OCI-LY3 (cell line): ENCODE measurements around the gene CLPTM1L.

ENCODE experiments used
- H2AFZ ChIP-seq: fragments of 200-600, 300-600 bp; shearing (Covaris generic); 2 replicates; pipeline ENCODE4 v1.6.0; 2014; ENCODE audit warnings: antibody characterized with exemption, low read depth, low read length
- H3K27ac ChIP-seq: fragments of 200-600, 300-600 bp; sonication (generic); 2 replicates; pipeline ENCODE4 v1.5.1; 2014; ENCODE audit warnings: mild to moderate bottlenecking, low read length, moderate library complexity, mixed read lengths
- H3K27me3 ChIP-seq: fragments of 200-600, 300-600 bp; sonication (generic); 2 replicates; pipeline ENCODE4 v1.6.1; 2014; ENCODE audit warnings: low read depth, low read length, mixed read lengths
- H3K36me3 ChIP-seq: fragments of 200-600, 300-600 bp; sonication (generic); replicated peaks from 2 replicates; pipeline ENCODE3; 2014; ENCODE audit warnings: low read depth, low read length, mixed read lengths
- H3K4me1 ChIP-seq: fragments of 300-600, 200-600 bp; sonication (generic); 2 replicates; pipeline ENCODE4 v1.6.1; 2014; ENCODE audit warnings: low read length, mixed read lengths
- H3K4me2 ChIP-seq: fragments of 200-600, 300-600 bp; sonication (generic); 2 replicates; pipeline ENCODE4 v1.6.1; 2014; ENCODE audit warnings: low read length, mixed read lengths
- H3K4me3 ChIP-seq: fragments of 300-600, 200-600 bp; sonication (generic); 2 replicates; pipeline ENCODE4 v1.5.1; 2014; ENCODE audit warnings: antibody characterized with exemption, mild to moderate bottlenecking, low read length, moderate library complexity
- H3K79me2 ChIP-seq: fragments of 300-600, 200-600 bp; shearing (Covaris generic); 2 replicates; pipeline ENCODE4 v1.6.1; 2014; ENCODE audit warnings: mild to moderate bottlenecking, low read length, mixed read lengths
- H3K9ac ChIP-seq: fragments of 300-600, 200-600 bp; shearing (Covaris generic); 2 replicates; pipeline ENCODE4 v1.6.0; 2014; ENCODE audit warnings: mild to moderate bottlenecking, low read length, moderate library complexity
- H3K9me3 ChIP-seq: fragments of 200-600, 300-600 bp; shearing (Covaris generic); 2 replicates; pipeline ENCODE4 v1.6.1; 2014; ENCODE audit warnings: low read length, mixed read lengths; ENCODE audit not compliant: insufficient read depth
- H4K20me1 ChIP-seq: fragments of 200-600, 300-600 bp; sonication (generic); 2 replicates; pipeline ENCODE4 v1.6.1; 2016; ENCODE audit warnings: low read length, mixed read lengths; ENCODE audit not compliant: insufficient read depth
- CTCF ChIP-seq: fragments of 200-600, 300-600 bp; sonication (generic); IDR thresholded peaks from 2 replicates; pipeline ENCODE4 v1.5.1; 2014; ENCODE audit warnings: antibody characterized with exemption, low read length, low read depth
- EZH2phosphoT487 ChIP-seq: fragments of 200-600 bp; shearing (Covaris generic); IDR thresholded peaks from 2 replicates; pipeline ENCODE4 v1.6.1; 2018; ENCODE audit warnings: antibody characterized with exemption, mixed run types, low read depth

CLPTM1L gene

GRCh38 chr5:1315018-1315708, 29.7 kb downstream of the CLPTM1L start:
- peak overlapping the region; percentile 92 for H3K27ac ChIP-seq
- H2AFZ ChIP-seq, result no peak overlapping the region
- H3K4me1 ChIP-seq, result peaks cover 53% of the 10 kb centered on the region

GRCh38 chr5:1314564-1314982, 30.3 kb downstream of the CLPTM1L start:
- H3K9me3 ChIP-seq, result peaks cover 7% of the 10 kb centered on the region; the same call in 1 of the 2 replicates
- H3K36me3 ChIP-seq, result peaks cover 20% of the 10 kb centered on the region
- H2AFZ ChIP-seq, result no peak overlapping the region
- no peak overlapping the region; the same call in 1 of the 2 replicates for H3K4me3 ChIP-seq
- H3K27me3 ChIP-seq, result no peaks in the 10 kb centered on the region
- TF ChIP-seq EZH2phosphoT487, result no peak
- TF ChIP-seq CTCF, result no peak
- H3K27ac ChIP-seq, result peak overlapping the region; percentile 92
- peaks cover 53% of the 10 kb centered on the region for H3K4me1 ChIP-seq
- peak overlapping the region; percentile 71 for H3K4me2 ChIP-seq
- H4K20me1 ChIP-seq, result no peaks in the 10 kb centered on the region
- no peak overlapping the region for H3K9ac ChIP-seq
- H3K79me2 ChIP-seq, result no peaks in the 10 kb centered on the region

More at GRCh38 chr5:1315018-1315708, 29.7 kb downstream of the CLPTM1L start:
- Histone ChIP-seq H3K9me3 (peaks cover 7% of the 10 kb centered on the region; the same call in 1 of the 2 replicates), H3K4me3 (peak overlapping the region; percentile 57), H3K27me3 (no peaks in the 10 kb centered on the region), H3K79me2 (no peaks in the 10 kb centered on the region), H4K20me1 (no peaks in the 10 kb centered on the region), H3K9ac (peak overlapping the region; percentile 67), H3K4me2 (peak overlapping the region; percentile 71), H3K36me3 (peaks cover 20% of the 10 kb centered on the region)
- no peak for TF ChIP-seq EZH2phosphoT487
- TF ChIP-seq CTCF, result no peak

- no peaks in the 10 kb centered on the region for H4K20me1 ChIP-seq
- peaks cover 11% of the 10 kb centered on the region for H3K36me3 ChIP-seq
- H3K4me1 ChIP-seq, result peaks cover 53% of the 10 kb centered on the region
- peak overlapping the region; percentile 65; the same call in 1 of the 2 replicates for H2AFZ ChIP-seq
- H3K9me3 ChIP-seq, result peaks cover 7% of the 10 kb centered on the region; the same call in 1 of the 2 replicates
- H3K4me2 ChIP-seq, result peak overlapping the region; percentile 63
- TF ChIP-seq EZH2phosphoT487 (no peak), CTCF (no peak)
- H3K79me2 ChIP-seq, result no peaks in the 10 kb centered on the region
- H3K27ac ChIP-seq, result no peak overlapping the region
- no peak overlapping the region for H3K9ac ChIP-seq
- no peak overlapping the region for H3K4me3 ChIP-seq
- no peaks in the 10 kb centered on the region for H3K27me3 ChIP-seq
Observed at GRCh38 chr5:1312993-1313833, 31.7 kb downstream of the CLPTM1L start.

GRCh38 chr5:1312206-1312605, 32.7 kb downstream of the CLPTM1L start:
- TF ChIP-seq CTCF, result no peak
- TF ChIP-seq EZH2phosphoT487, result no peak
- Histone ChIP-seq H3K9me3 (peaks cover 7% of the 10 kb centered on the region; the same call in 1 of the 2 replicates), H3K79me2 (no peaks in the 10 kb centered on the region), H3K9ac (no peak overlapping the region), H3K27me3 (no peaks in the 10 kb centered on the region), H2AFZ (no peak overlapping the region), H3K4me2 (no peak overlapping the region), H4K20me1 (no peaks in the 10 kb centered on the region), H3K4me3 (no peak overlapping the region), H3K27ac (no peak overlapping the region), H3K36me3 (peaks cover under 1% of the 10 kb centered on the region), H3K4me1 (peaks cover 49% of the 10 kb centered on the region)
